GM19452 (cell line): ENCODE measurements around the gene UBN2.

ENCODE experiments used
- ATAC-seq: cut with Tn5 transposase; IDR thresholded peaks from one replicate; pipeline ENCODE4 v1.9.1; 2021; ENCODE audit not compliant: unreplicated experiment

UBN2 gene

DNA sequence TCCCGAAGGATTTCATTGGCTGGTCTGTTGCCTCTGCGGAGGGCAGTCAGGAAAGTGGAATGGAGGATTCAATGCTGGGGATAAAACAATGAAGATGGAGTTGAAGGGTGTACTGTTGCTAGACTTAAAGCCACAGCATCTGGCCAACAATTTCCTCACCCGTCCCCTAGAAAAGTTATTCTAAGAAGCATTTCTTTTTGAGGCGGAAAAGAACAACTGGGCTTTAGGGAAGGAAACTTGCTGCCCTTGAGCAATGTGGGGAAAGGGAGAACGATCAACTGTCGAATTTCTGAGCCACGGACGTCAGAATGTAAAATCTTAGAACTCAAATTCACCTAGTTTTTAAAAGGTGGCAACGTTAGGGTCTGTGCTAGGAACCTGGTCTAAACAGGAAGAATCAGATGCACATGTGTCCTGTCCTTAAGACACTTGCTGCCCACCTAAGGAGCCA, 110.8 kb downstream of the UBN2 start:
- ATAC-seq, result no peak

DNA sequence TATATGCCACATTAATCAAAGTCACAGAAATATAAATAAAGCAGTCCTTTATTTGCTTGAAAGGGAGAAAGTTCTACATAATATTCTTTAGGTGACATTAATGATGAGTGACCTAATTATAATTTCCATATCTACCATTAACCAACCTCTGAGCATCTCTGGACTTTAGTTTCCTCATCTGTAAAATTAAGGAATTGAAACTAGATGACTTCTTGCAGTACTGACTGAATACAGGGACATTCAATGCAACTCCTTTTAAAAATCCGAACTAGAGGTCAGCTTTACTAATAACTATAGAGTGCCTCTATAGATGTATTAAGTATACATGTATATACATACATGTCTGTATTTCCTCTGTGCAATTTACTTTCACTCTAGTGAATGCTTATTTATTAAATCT, 114.0 kb downstream of the UBN2 start:
- no peak for ATAC-seq

DNA sequence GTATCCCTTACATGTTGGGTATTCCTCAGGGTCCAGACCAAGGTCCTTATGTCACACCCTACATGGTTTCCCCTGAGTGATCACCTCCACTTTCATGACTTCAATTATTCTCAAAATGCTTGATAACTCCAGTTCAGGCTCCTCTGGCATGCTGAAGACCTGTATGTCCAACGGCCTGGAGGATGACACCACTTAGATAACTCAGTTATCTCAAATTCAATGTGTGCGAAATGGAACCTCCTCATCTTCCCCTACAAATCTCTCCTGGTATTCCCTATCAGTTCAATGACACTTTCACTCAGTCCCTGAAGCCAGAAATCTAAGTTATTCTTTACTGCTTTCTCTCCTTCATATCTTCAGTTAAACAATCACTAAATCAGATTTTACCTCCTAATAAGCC, 120.0 kb downstream of the UBN2 start:
- no peak for ATAC-seq

DNA sequence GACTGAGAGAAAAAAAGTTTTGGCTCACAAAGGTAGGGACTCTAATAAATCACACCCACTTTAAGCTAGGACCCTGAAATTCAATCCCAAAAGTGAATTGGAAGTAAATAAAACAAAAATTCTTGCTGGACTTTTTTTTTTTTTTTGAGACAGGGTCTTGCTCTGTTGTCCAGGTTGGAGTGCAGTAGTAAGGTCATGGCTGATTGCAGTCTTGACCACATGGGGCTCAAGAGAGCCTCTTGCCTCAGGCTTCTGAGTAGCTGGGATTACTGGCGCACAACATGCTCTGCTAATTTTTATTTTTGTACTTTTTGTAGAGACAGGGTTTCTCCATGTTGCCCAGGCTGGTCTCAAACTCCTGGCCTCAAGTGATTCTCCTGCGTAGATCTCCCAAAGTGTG, 123.7 kb downstream of the UBN2 start:
- ATAC-seq, result no peak

DNA sequence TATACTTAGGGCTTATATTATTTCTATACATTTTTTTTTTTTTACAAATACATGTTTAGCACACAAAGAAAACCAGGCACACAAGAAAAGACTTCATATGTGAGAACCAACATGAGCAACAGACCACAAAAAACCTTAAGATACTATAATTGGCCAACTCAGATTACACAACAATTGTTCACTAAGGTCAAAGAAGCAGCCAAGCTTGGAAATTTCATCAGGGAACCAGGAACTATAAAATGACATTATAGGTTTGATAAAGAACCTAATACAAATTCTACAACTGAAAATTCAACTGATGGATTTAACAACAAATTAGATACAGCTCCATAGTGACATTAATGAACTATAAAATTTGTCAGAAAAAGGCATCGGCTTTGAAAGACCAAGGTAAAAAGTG, 124.3 kb downstream of the UBN2 start:
- no peak for ATAC-seq
